Esophagus muscularis mucosa (tissue), 4 donors: ENCODE data around the gene ORAI3. TPM values are rescaled to one million over a fixed set of nuclear protein-coding genes. Genes with fewer than 3 reads are reported as not detected.

Experiments
- DNase-seq: peaks from one replicate; pipeline ENCODE4 v3.0.0-alpha.2; 2017; ENCODE audit errors: extremely low spot score
- H3K27ac ChIP-seq, 4 donors: fragments of 200-600 bp; sonication (generic); replicated peaks in 1 of 4; 1 replicate in 3 of 4; 2 replicates in 1 of 4; pipeline ENCODE4 v1.5.1; 2016 to 2019; ENCODE audit warnings: mild to moderate bottlenecking in 1 of 4
- H3K27me3 ChIP-seq, 4 donors: fragments of 200-600 bp; sonication (generic); one replicate each; pipeline versions ENCODE4 v1.5.1 to v1.6.0; 2016 to 2019
- H3K36me3 ChIP-seq, 4 donors: fragments of 200-600 bp; sonication (generic); one replicate each; pipeline ENCODE4 v1.5.1; 2016 to 2019
- H3K4me1 ChIP-seq, 4 donors: fragments of 200-600 bp; sonication (generic); one replicate each; pipeline ENCODE4 v1.5.1; 2016 to 2019
- H3K4me3 ChIP-seq, 4 donors: fragments of 200-600 bp; sonication (generic); 1 replicate in 2 of 4; 2 replicates in 2 of 4; pipeline ENCODE4 v1.5.1; 2016 to 2019; ENCODE audit warnings: mild to moderate bottlenecking in 4 of 4, moderate library complexity in 1 of 4
- H3K9me3 ChIP-seq, 4 donors: fragments of 200-600 bp; sonication (generic); 1 replicate in 3 of 4; 2 replicates in 1 of 4; pipeline ENCODE4 v1.5.1; 2016 to 2019
- EP300 ChIP-seq: sonication (generic); formaldehyde crosslinking; IDR thresholded peaks from one replicate; pipeline ENCODE4 v1.6.1; 2017; ENCODE audit warnings: antibody characterized with exemption
- POLR2A ChIP-seq: fragments of 450-650 bp; IDR thresholded peaks from one replicate; pipeline ENCODE4 v1.6.1; 2017; ENCODE audit warnings: antibody characterized with exemption, moderate library complexity, mild to moderate bottlenecking, low read depth
- POLR2AphosphoS5 ChIP-seq, 2 donors: sonication (generic); formaldehyde crosslinking; IDR thresholded peaks; one replicate each; pipeline ENCODE4 v1.6.1; 2017; ENCODE audit warnings: antibody characterized with exemption in 2 of 2
- WGBS: methylation state at CpG from one replicate; pipeline ENCODE4 v1.1.5; 2018; 5-methylcytosine and 5-hydroxymethylcytosine counted together
- intact Hi-C: fragments of 100-400 bp; cut with DNase I; formaldehyde crosslinking; loops from one replicate; pipeline ENCODE4 v1.15.1; 2023
- total RNA-seq, 4 donors: library from RNA; depleted of rRNA; stranded (reverse); fragments of >200 nt; gene quantifications; one replicate each; pipeline versions ENCODE4 v1.1.0 to v1.2.1, GENCODE V29; 2016
- TF ChIP-seq, protein P1 (sequence below), 3 experiments: fragments of 200-600 bp in 2 of 3; fragments of 450-650 bp in 1 of 3; sonication (generic) in 2 of 3; IDR thresholded peaks; one replicate each; pipeline ENCODE4 v1.5.1; 2017 to 2019; ENCODE audit warnings: antibody characterized with exemption in 3 of 3, mild to moderate bottlenecking in 2 of 3, moderate library complexity in 1 of 3

Gene ORAI3
- total RNA-seq, 4 donors from 2014 or later, result 33.0 to 56.5 (median 45.8) TPM

DNA sequence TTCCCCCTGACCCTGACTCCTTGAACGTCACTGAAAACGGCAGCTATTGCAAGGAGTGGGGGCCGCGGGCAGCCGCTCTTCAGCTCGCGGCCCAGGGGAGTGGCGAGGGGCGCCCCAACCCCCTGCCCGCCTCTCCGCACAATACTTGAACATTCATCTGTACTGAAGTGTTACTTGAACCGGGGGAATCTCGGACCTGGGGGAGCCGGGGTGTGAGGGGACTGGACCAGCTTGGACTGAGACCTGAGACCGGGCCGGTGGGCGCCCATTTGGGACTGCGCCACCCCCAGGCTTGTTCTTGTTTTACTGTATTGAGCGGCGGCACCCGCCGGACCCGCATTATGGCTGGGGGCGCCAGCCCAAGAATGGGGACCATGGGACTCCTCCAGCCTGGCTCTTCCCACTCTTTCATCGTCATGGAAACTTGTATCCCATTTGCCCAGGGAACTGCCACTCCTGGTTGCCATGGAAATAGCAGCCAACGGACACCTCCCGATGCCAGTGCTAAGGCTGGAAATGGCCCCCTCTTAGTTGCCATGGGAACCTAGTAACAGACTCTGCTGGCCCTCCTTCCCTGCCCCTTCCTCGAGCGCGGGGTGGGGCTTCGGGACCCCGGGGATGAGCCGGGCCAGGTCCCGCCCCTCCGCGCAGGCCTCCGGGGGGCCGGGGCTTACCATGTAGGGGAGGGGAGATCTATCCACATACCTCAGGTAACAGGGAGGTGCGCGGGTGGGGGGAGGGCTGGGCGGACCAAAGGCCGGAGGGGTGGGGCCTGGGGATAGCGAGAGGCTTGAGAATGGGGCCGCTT lies 805 bp upstream of the ORAI3 start:
- TF ChIP-seq, protein P1, sequence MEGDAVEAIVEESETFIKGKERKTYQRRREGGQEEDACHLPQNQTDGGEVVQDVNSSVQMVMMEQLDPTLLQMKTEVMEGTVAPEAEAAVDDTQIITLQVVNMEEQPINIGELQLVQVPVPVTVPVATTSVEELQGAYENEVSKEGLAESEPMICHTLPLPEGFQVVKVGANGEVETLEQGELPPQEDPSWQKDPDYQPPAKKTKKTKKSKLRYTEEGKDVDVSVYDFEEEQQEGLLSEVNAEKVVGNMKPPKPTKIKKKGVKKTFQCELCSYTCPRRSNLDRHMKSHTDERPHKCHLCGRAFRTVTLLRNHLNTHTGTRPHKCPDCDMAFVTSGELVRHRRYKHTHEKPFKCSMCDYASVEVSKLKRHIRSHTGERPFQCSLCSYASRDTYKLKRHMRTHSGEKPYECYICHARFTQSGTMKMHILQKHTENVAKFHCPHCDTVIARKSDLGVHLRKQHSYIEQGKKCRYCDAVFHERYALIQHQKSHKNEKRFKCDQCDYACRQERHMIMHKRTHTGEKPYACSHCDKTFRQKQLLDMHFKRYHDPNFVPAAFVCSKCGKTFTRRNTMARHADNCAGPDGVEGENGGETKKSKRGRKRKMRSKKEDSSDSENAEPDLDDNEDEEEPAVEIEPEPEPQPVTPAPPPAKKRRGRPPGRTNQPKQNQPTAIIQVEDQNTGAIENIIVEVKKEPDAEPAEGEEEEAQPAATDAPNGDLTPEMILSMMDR (IDR thresholded peaks at IDR 0.05), result no peak
- TF ChIP-seq POLR2AphosphoS5 (IDR thresholded peaks at IDR 0.05), result peak; percentile 41 to 45
- no peak for TF ChIP-seq EP300
- no peaks in the 10 kb centered on the region for H3K27me3 ChIP-seq
- peak overlapping the region; percentile 83 to 98 (median 96) for H3K4me3 ChIP-seq
- peak; percentile 96 for DNase-seq
- 25% methylated on average over 31 of the region's 44 CpGs for WGBS
- H3K27ac ChIP-seq, result peak overlapping the region; percentile 91 to 99 (median 92)
- peaks cover 0 to 33% (median 20%) of the 10 kb centered on the region in 4 donors for H3K36me3 ChIP-seq
- peaks cover 21 to 51% (median 45%) of the 10 kb centered on the region in 4 donors for H3K4me1 ChIP-seq
- intact Hi-C loops, result no loop called here
- H3K9me3 ChIP-seq, result no peaks in the 10 kb centered on the region

DNA sequence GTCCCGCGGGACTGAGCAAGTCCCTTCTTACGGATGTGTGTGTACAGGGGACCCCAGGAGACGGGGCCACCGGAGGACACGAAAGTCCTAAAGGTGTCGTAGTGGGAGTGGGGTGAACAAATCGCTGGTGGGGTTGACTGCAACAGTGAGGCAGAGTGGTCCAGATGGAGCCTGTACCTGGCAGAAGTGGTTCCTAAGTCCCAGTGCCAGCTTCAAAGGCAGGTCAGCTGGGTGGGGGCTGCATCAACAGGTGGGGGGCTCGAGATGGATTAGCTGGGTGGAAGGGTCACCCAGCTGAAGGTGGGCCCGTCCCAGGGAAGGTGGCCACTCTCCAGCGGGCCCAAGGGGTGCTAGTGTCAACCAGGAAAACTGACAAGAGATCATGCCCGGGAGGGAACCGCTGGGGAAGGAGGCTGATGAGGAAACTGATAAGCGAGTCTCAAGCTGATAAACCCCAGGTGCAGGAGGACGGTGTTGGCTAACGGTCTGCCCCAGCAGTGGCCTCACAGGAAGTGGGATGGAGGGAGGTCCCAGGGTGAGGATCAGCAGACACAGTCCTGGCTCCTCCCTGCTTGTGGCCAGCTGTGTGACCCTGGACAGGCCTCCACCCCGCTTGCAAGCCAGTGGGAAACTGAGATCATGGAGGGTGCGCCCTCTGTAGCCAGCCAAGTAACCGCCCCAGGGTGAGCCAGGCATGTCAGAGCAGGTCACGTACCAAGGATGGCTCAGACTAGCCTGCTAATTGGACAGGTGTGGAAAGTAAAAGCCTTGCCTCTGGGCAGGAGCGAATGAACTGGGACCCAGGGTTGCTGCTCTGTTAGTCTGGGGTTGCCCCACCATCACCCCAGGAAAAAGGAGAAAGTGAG lies 1.0 kb downstream of the ORAI3 start:
- Histone ChIP-seq H3K36me3 (peaks cover 0 to 25% (median 12%) of the 10 kb centered on the region in 4 donors), H3K27me3 (no peaks in the 10 kb centered on the region), H3K4me1 (peaks cover 28 to 62% (median 57%) of the 10 kb centered on the region in 4 donors), H3K9me3 (no peaks in the 10 kb centered on the region), H3K4me3 (peak overlapping the region; percentile 83 to 98 (median 96)), H3K27ac (peak overlapping the region; percentile 91 to 99 (median 92))
- peak; percentile 95 for DNase-seq
- intact Hi-C loops, result no loop called here
- TF ChIP-seq POLR2A (peak; percentile 56), POLR2AphosphoS5 (IDR thresholded peaks at IDR 0.05) (peak; percentile 81 to 90), EP300 (no peak)
- TF ChIP-seq, protein P1 (IDR thresholded peaks at IDR 0.05), result no peak
- 10% methylated on average over 21 of the region's 21 CpGs for WGBS

DNA sequence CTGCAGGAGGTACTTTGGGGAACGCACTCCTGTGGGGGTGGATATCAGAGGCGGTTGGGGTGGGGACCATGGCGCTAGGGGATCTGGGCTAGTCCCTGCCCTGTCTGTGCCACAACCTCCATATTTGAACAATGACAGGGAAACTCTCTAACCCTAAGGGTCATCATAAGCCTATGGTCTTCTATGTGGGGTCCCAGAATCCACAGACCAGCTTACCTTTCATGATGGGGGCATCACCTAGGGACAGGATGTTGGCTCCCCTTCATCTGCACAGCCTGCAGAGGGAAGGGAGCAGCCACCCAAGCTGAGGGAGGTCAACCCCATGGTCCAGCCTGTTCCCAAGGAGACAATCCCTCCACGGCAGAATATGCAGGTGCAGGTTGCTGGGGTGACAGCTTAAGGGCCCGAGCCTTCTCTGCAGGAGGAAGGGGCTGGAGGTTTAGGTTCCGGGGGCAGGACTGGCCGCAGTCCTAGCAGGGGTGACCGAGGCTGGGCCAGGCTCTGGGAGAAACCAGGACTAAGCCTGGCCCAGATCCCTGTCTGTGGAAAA lies 1.7 kb downstream of the ORAI3 start:
- Histone ChIP-seq H3K27ac (peak overlapping the region; percentile 91 to 99 (median 92)), H3K9me3 (no peaks in the 10 kb centered on the region), H3K27me3 (no peaks in the 10 kb centered on the region), H3K36me3 (peaks cover 0 to 20% (median 10%) of the 10 kb centered on the region in 4 donors), H3K4me3 (peak overlapping the region; percentile 83 to 98 (median 96)), H3K4me1 (peaks cover 28 to 62% (median 57%) of the 10 kb centered on the region in 4 donors)
- TF ChIP-seq, protein P1 (IDR thresholded peaks at IDR 0.05), result no peak
- TF ChIP-seq EP300, result no peak
- TF ChIP-seq POLR2A, result no peak
- TF ChIP-seq POLR2AphosphoS5 (IDR thresholded peaks at IDR 0.05), result no peak
- intact Hi-C loops, result no loop called here
- no peak for DNase-seq
- WGBS, result 71% methylated on average over 8 of the region's 8 CpGs

DNA sequence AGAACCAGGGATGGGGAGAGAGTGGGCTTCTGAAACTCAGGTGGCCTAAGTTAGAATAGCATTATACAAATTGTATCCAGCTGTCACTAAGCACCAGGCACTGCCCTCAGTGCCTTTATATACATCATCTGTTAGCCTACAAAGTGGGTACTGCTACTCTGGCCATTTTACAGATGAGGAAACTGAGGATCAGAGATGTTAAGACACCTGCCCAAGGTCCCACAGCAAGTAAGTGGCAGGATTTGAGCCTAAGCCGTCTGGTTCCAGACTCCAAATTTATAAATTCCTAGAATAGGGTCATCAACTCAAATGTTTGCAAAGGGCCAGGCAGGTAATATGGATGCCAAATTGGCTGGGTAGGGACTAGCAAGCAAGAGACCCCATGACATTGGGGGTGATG lies 2.3 kb downstream of the ORAI3 start:
- peak overlapping the region; percentile 91 to 99 (median 92) for H3K27ac ChIP-seq
- TF ChIP-seq EP300 (no peak), POLR2A (no peak), POLR2AphosphoS5 (IDR thresholded peaks at IDR 0.05) (no peak)
- TF ChIP-seq, protein P1 (IDR thresholded peaks at IDR 0.05), result no peak
- intact Hi-C loops, result no loop called here

More for the DNA sequence above, 2.3 kb downstream of the ORAI3 start:
- Histone ChIP-seq H3K9me3 (no peaks in the 10 kb centered on the region), H3K27me3 (no peaks in the 10 kb centered on the region), H3K4me1 (peaks cover 28 to 62% (median 57%) of the 10 kb centered on the region in 4 donors), H3K36me3 (peaks cover 0 to 19% (median 10%) of the 10 kb centered on the region in 4 donors), H3K4me3 (no peak overlapping the region)
- no CpG with 5 or more reads among the region's 1 CpG for WGBS
- no peak for DNase-seq
